ENCODE data around the gene BMF. TPM values are rescaled to one million over a fixed set of nuclear protein-coding genes. Genes with fewer than 3 reads are reported as not detected.
"Not testable (repeated sequence)": the region's sequence is repeated elsewhere in the genome, so short reads cannot be mapped to it uniquely, and the experiment has no call there.

BMF gene
- total and polyA plus RNA-seq, 8 donors, result 16.2 to 58.6 (median 50.6) TPM

DNA sequence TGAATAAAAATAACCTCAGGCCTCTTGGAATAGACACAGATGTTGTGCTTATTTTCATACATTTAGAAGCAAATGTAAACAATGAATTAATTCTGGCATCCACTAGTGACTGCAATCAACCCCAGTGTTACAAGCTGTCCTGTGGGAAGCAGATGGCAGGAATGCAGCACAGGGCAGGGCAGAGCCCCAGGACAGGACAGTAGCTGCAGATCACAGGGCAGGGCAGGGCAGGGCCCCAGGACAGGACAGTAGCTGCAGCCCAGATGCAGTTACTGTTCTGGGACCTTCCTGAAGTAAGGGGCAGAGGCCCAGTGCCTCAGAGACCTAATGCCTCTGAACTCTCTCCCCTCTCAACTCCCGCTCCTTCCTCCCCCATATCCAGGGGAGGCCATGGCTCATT is 14.3 kb upstream of the BMF start:
- intact Hi-C loops (cut with DNase I); H3K4me3 ChIP-seq; H3K36me3 ChIP-seq; DNase-seq; ATAC-seq; H3K9me3 ChIP-seq; H3K27me3 ChIP-seq: not testable (repeated sequence)
- H3K27ac ChIP-seq, result peak overlapping the region in 1 of 2 donors; percentile 29
- H3K4me1 ChIP-seq, result peaks cover 0 to 13% of the 10 kb centered on the region in 2 donors

DNA sequence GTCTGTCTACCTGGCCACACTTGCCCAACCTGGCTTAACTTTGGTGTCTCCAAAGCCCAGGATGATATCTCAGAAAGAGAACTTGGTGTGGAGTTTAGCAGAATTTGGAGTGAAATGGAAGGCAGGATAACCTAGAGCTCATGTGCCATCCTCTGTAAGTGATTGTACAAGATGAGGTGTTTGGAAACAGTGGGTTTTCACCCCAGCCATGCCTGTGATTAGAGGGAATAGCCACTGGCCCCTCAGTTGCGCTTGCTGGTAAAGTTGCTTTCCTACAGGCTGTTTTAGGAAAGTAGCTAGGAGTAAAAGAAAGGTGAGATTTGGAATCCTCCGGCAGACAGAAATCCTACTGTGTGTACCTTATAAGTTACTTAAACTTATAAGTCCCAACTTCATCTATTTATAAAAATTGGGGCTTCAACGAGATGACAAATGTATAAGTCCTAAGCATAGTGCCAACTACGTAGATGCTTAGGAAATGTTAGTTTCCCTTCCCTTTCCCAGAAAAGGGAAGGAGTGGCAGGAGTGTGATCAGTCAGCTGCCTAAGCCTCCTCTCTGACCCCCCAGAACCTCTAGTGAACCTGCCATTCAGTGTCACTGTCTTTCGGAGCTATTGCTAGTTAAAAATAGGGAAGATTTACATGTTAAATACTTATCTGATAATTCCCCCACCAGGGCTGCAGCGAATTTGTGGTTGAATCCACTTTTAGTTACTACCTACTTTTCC is 13.4 kb upstream of the BMF start:
- H3K4me3 ChIP-seq, result no peak overlapping the region
- H3K36me3 ChIP-seq, result no peaks in the 10 kb centered on the region
- H3K27me3 ChIP-seq, result no peaks in the 10 kb centered on the region
- peaks cover 0 to 13% of the 10 kb centered on the region in 2 donors for H3K4me1 ChIP-seq
- DNase-seq (no peak), ATAC-seq (peak; percentile 73)
- intact Hi-C loops (cut with DNase I), result no loop called here
- TF ChIP-seq, protein P1, sequence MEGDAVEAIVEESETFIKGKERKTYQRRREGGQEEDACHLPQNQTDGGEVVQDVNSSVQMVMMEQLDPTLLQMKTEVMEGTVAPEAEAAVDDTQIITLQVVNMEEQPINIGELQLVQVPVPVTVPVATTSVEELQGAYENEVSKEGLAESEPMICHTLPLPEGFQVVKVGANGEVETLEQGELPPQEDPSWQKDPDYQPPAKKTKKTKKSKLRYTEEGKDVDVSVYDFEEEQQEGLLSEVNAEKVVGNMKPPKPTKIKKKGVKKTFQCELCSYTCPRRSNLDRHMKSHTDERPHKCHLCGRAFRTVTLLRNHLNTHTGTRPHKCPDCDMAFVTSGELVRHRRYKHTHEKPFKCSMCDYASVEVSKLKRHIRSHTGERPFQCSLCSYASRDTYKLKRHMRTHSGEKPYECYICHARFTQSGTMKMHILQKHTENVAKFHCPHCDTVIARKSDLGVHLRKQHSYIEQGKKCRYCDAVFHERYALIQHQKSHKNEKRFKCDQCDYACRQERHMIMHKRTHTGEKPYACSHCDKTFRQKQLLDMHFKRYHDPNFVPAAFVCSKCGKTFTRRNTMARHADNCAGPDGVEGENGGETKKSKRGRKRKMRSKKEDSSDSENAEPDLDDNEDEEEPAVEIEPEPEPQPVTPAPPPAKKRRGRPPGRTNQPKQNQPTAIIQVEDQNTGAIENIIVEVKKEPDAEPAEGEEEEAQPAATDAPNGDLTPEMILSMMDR (IDR thresholded peaks at IDR 0.05), result no peak
- no peaks in the 10 kb centered on the region for H3K9me3 ChIP-seq
- H3K27ac ChIP-seq, result peak overlapping the region in 1 of 2 donors; percentile 29

DNA sequence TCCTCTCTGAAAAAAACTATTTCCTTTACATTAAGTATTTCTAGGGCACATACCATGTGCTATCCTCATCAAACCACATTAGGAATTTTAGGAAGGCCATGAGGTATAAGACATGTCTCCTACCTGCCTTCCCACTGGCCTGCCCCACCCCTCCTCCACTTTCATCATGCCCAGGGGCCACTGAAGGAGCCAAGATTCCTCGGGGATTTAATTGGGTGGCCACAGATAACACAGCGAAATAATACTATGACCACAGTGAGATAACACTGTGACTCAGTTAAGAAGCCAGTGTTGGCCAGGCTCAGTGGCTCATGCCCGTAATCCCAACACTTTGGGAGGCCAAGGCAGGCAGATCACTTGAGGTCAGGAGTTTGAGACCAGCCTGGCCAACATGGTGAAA is 9.8 kb upstream of the BMF start:
- H3K4me3 ChIP-seq, result no peak overlapping the region
- TF ChIP-seq, protein P1 (IDR thresholded peaks at IDR 0.05), result no peak
- DNase-seq (no peak), ATAC-seq (no peak)
- no peaks in the 10 kb centered on the region for H3K27me3 ChIP-seq
- no peak overlapping the region for H3K27ac ChIP-seq
- H3K9me3 ChIP-seq, result no peaks in the 10 kb centered on the region
- H3K36me3 ChIP-seq, result no peaks in the 10 kb centered on the region
- intact Hi-C loops (cut with DNase I), result no loop called here
- H3K4me1 ChIP-seq, result peaks cover 0 to 19% of the 10 kb centered on the region in 2 donors

DNA sequence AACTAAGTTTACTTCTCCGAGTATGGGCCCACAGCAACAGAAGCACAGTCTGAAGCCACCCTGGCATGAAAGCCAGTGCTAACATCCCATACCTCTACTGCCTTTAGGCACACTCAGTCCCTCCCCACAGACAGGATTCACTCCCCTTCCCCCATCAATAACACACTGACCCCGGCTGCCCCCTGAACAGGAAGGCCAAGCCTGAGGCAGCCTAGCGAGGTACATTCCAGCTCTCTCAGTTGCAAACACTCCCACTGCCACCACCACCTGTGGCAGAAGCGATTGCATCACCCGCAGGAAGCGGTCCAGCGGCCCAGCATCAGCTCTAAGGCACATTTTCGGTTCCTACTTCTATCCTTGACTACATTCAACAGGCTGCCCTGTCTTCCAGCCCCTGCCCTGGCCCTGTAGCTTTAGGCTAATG is 7.0 kb upstream of the BMF start:
- peak; percentile 91 for ATAC-seq
- peaks cover 0 to 6% of the 10 kb centered on the region in 2 donors for H3K4me1 ChIP-seq
- no peaks in the 10 kb centered on the region for H3K9me3 ChIP-seq
- no peaks in the 10 kb centered on the region for H3K36me3 ChIP-seq
- intact Hi-C loops (cut with DNase I), result no loop called here
- TF ChIP-seq, protein P1 (IDR thresholded peaks at IDR 0.05), result no peak
- no peaks in the 10 kb centered on the region for H3K27me3 ChIP-seq
- H3K4me3 ChIP-seq, result no peak overlapping the region
- peak overlapping the region in 1 of 2 donors; percentile 23 for H3K27ac ChIP-seq
- peak in 2 of 4 donors; percentile 75 to 87 for DNase-seq

DNA sequence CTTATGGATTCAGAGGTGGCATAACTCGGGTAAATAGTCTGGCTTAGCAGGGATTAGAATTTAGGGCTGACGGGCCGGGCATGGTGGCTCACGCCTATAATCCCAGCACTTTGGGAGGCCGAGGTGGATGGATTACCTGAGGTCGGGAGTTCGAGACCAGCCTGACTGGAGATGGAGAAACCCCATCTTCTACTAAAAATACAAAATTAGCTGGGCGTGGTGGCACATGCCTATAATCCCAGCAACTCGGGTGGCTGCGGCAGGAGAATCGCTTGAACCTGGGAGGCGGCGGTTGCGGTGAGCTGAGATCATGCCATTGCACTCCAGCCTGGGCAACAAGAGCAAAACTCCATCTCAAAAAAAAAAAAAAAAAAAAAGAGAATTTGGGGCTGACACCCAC is 6.4 kb upstream of the BMF start:
- H3K4me1 ChIP-seq; intact Hi-C loops (cut with DNase I); H3K4me3 ChIP-seq; DNase-seq; H3K27me3 ChIP-seq; ATAC-seq; H3K36me3 ChIP-seq; H3K9me3 ChIP-seq; H3K27ac ChIP-seq: not testable (repeated sequence)

DNA sequence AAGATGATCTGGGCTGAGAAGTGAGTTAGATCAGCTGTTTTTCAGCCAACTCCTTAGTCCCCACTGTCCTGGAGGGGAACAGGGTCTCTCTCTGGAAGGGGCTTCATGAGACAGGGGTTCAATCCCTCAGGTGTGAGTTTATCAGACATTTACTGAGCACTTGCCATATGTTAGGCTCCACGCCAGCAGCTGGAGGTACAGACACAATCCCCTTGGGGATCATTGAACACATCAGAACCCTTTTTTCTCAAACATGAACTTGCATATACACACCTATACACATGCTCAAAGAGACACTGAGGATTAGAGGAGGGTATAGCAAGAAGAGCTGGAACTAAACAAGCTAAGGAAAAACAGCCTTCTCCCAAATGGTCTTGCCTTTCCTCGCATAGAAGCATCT is 5.5 kb upstream of the BMF start:
- TF ChIP-seq, protein P1 (IDR thresholded peaks at IDR 0.05), result no peak
- intact Hi-C loops (cut with DNase I), result no loop called here
- ATAC-seq, result no peak

More for the DNA sequence above, 5.5 kb upstream of the BMF start:
- H3K4me1 ChIP-seq, result peaks cover 0 to 10% of the 10 kb centered on the region in 2 donors
- DNase-seq, result no peak
- no peaks in the 10 kb centered on the region for H3K27me3 ChIP-seq
- H3K36me3 ChIP-seq, result no peaks in the 10 kb centered on the region
- no peak overlapping the region for H3K4me3 ChIP-seq
- H3K27ac ChIP-seq, result no peak overlapping the region
- no peaks in the 10 kb centered on the region for H3K9me3 ChIP-seq
